GM23338 (cell line): ENCODE measurements around the gene C1orf141.

Experiments
- EZH2 ChIP-seq: fragments of 200-600 bp; sonication (generic); IDR thresholded peaks from one replicate; pipeline ENCODE4 v1.8.0; 2017; ENCODE audit warnings: antibody characterized with exemption, mild to moderate bottlenecking, low read depth; ENCODE audit not compliant: unreplicated experiment
- TF ChIP-seq, protein P1 (sequence below), 2 experiments: fragments of 200-600 bp in 1 of 2; sonication (generic) in 1 of 2; conservative IDR thresholded peaks; 2 replicates each; pipeline versions ENCODE4 v1.5.1 to v1.6.1; 2016 to 2017; ENCODE audit warnings: antibody characterized with exemption in 2 of 2, low read depth in 2 of 2, mild to moderate bottlenecking in 2 of 2, moderate library complexity in 1 of 2

DNA sequence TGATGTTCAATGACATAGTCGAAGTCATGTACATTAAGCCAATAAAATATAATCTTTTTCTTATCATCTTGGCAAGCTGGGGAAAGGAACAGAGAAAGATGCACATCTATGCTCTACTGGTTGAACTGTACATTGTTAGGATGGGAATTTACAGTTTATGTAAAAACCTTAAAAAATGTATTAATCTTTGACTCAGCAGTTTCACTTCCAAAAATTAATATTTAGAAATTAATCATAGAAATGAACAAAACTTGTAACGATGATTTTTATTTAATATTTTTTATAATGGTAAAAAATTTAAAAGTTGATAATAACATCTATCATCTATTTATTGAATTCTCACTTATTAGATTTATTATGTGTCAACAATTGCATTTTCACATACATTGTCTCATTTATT lies 5.7 kb upstream of the C1orf141 start:
- no peak for TF ChIP-seq EZH2
- TF ChIP-seq, protein P1, sequence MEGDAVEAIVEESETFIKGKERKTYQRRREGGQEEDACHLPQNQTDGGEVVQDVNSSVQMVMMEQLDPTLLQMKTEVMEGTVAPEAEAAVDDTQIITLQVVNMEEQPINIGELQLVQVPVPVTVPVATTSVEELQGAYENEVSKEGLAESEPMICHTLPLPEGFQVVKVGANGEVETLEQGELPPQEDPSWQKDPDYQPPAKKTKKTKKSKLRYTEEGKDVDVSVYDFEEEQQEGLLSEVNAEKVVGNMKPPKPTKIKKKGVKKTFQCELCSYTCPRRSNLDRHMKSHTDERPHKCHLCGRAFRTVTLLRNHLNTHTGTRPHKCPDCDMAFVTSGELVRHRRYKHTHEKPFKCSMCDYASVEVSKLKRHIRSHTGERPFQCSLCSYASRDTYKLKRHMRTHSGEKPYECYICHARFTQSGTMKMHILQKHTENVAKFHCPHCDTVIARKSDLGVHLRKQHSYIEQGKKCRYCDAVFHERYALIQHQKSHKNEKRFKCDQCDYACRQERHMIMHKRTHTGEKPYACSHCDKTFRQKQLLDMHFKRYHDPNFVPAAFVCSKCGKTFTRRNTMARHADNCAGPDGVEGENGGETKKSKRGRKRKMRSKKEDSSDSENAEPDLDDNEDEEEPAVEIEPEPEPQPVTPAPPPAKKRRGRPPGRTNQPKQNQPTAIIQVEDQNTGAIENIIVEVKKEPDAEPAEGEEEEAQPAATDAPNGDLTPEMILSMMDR (conservative IDR thresholded peaks at IDR 0.05; ENCODE audit: low read depth in 2 of 2): no peak
